ACC112 (cell line): ENCODE measurements around the gene CMA1.

Experiments
- H2AFZ ChIP-seq: fragments of 200-600 bp; sonication (generic); one replicate; pipeline ENCODE4 v1.6.0; 2017; ENCODE audit warnings: antibody characterized with exemption, low read length; ENCODE audit not compliant: unreplicated experiment
- H3K27ac ChIP-seq: fragments of 200-600 bp; sonication (generic); 2 replicates; pipeline ENCODE4 v1.5.1; 2014; ENCODE audit warnings: low read depth, mild to moderate bottlenecking, antibody characterized with exemption, low read length, moderate library complexity
- H3K27me3 ChIP-seq: fragments of 200-600 bp; sonication (generic); 2 replicates; pipeline ENCODE4 v1.6.1; 2014; ENCODE audit warnings: mild to moderate bottlenecking, antibody characterized with exemption, low read length, moderate library complexity, mixed read lengths; ENCODE audit not compliant: insufficient read depth
- H3K36me3 ChIP-seq: fragments of 200-600 bp; sonication (generic); 2 replicates; pipeline ENCODE4 v1.6.1; 2016; ENCODE audit warnings: mild to moderate bottlenecking, antibody characterized with exemption, low read length, moderate library complexity, mixed read lengths; ENCODE audit not compliant: insufficient read depth
- H3K4me1 ChIP-seq: fragments of 200-600 bp; sonication (generic); one replicate; pipeline ENCODE4 v1.6.1; 2016; ENCODE audit warnings: low read length, mixed read lengths; ENCODE audit not compliant: insufficient read depth, unreplicated experiment, control insufficient read depth
- H3K4me3 ChIP-seq: fragments of 200-600 bp; sonication (generic); 2 replicates; pipeline ENCODE4 v1.5.1; 2014; ENCODE audit warnings: mild to moderate bottlenecking, low read depth, low read length
- H3K79me2 ChIP-seq: fragments of 200-600 bp; sonication (generic); one replicate; pipeline ENCODE4 v1.6.0; 2016; ENCODE audit warnings: low read length; ENCODE audit not compliant: control insufficient read depth, unreplicated experiment, insufficient read depth

CMA1 gene

DNA sequence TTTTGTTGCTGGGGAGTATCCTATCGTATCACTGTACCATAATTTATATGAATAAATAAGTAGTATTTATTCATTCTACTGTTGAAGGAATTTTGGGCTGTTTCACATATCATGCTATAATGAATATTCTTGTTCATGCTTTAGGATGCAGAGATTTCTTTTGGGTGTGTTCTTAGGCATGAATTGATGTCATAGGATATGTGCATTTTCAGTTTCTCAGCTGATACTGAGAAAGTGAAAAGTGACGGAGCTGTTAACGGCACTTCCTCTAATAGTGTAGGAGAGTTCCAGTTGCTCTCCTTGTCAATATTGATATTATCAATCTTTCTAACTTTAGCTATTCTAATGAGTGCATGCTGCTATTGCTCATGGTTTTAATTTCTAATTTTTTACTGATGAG lies 42.3 kb downstream of the CMA1 start:
- Histone ChIP-seq H3K4me1 (no peaks in the 10 kb centered on the region), H3K27ac (no peak overlapping the region)

DNA sequence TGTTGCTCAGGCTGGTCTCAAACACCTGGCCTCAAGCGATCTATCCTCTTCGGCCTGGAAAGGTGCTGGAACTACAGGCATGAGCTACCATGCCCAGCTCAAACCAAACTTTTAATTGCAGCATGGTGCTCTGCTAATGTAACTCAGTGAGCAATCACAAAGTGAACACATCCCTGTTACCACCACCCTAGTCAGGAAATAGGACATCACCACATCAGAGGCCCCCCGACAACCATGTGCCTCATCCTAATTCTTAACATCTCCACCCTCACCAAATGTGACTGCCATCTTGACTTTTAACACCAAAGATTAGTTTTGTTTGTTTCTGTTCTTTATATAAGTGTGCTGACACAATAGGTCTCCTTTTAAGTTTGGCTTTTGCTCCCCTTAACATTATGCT lies 42.7 kb downstream of the CMA1 start:
- no peaks in the 10 kb centered on the region for H3K36me3 ChIP-seq
- H3K27me3 ChIP-seq = no peaks in the 10 kb centered on the region
- H3K27ac ChIP-seq = no peak overlapping the region
- no peaks in the 10 kb centered on the region for H3K79me2 ChIP-seq
- H3K4me1 ChIP-seq = no peaks in the 10 kb centered on the region
- no peak overlapping the region for H3K4me3 ChIP-seq
- H2AFZ ChIP-seq = no peak overlapping the region

More for the DNA sequence above, 42.3 kb downstream of the CMA1 start:
- H3K4me3 ChIP-seq = no peak overlapping the region
- H2AFZ ChIP-seq = no peak overlapping the region
- H3K36me3 ChIP-seq = no peaks in the 10 kb centered on the region
- no peaks in the 10 kb centered on the region for H3K27me3 ChIP-seq
- H3K79me2 ChIP-seq = no peaks in the 10 kb centered on the region

DNA sequence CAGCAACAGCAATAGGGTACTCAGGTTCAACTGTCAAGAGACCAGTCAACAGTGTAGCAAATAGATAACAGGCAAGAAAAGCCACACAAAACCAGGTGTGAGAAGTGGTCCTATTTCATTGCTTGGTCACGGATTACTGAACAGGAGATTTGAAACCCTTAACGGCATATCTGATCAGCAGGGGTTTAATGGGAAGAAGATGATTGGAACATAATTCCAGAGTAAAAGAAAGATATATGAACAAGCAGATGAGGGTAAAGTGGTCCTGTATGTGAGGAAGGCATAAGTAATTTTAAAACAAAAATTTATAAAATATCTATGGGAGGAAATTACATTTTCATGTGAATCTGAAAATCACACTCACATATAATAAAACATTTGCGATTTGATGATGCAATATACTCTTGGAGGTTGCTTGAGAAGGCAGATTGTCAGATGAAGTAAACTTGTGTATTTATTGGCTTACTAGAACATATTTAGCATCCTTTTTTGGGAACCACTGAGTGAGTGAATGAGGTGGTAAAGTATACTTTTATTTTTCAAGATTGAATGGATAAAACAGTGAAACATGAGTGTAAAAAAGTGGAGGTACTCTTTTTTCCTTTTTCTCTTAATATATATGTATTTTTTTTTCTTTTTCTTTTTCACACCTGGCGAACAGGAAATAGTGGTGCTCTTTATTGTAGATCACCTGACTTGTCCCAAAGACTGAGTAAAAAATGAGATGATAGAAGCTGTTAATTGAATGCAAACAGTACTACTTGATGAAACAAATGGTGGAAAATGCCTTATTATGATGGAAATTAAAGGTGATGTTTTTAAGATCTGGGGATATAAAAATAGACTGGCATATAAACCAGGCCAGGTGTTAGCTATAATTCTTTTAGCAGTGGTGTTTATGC lies 43.9 kb downstream of the CMA1 start:
- Histone ChIP-seq H3K27ac (no peak overlapping the region), H3K4me3 (no peak overlapping the region), H3K4me1 (no peaks in the 10 kb centered on the region), H2AFZ (no peak overlapping the region), H3K27me3 (no peaks in the 10 kb centered on the region), H3K36me3 (no peaks in the 10 kb centered on the region), H3K79me2 (no peaks in the 10 kb centered on the region)

DNA sequence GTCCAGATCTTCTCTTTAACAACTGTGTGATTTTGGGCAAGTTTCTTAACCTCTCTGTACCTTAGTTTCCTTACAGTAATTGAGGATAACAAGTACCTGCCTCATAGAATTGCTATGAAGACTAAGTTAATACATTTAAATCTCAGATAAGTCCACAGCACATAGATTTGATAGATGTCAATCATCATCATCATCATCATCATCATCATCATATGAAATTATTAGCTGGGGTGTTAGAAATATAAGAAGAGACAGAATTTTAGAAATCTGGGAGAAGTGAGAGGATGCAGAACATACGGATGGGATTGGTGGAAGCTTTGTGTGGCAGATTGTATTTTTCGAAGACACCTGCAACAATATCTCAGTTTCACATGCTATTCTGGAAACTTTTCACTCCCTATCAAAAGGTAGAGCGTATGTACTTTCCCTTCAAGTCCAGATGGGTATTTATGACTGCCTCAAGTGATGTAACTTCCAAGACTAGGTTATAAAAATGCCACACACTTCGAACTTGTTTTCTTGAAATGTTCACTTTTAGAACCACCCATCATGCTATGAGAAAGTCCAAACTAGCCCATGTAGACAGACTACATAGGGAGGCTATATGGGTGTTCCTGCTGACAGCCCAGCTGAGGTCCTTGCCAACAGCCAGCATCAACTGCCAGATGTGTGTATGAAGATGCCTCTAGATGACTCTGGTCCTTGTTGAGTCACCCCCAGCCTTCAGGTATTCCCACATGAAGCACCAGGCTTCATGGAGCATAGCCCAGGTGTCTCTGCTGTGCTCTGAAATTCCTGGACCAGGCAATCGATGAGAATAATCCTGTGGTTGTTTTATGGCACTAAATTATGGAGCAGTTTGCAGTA lies 44.8 kb downstream of the CMA1 start:
- no peaks in the 10 kb centered on the region for H3K36me3 ChIP-seq
- H3K4me3 ChIP-seq = no peak overlapping the region
- no peak overlapping the region for H3K27ac ChIP-seq
- no peak overlapping the region for H2AFZ ChIP-seq
- H3K27me3 ChIP-seq = no peaks in the 10 kb centered on the region
- H3K4me1 ChIP-seq = no peaks in the 10 kb centered on the region
- no peaks in the 10 kb centered on the region for H3K79me2 ChIP-seq

DNA sequence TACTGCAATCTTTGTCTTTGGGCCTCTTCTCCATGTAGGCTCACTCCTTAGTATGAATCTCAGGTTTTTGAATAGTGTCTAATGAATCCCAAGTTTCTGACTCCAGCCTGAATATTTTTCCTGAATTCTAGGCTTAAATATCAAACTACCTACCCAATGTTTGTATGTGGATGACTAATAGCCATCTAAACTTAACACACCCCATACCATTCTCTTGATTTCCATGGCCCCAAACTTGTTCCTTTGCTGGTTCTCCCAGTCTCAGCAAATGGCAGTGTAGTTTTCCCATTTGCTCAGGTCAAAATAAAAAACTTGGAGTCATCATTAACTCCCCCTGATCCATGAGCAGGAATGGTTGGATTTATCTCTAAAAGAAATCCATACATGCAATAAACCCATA lies 46.7 kb downstream of the CMA1 start:
- no peak overlapping the region for H2AFZ ChIP-seq
- H3K27me3 ChIP-seq = no peaks in the 10 kb centered on the region
- no peak overlapping the region for H3K27ac ChIP-seq
- no peaks in the 10 kb centered on the region for H3K36me3 ChIP-seq
- H3K4me1 ChIP-seq = no peaks in the 10 kb centered on the region
- H3K79me2 ChIP-seq = no peaks in the 10 kb centered on the region
- H3K4me3 ChIP-seq = no peak overlapping the region

DNA sequence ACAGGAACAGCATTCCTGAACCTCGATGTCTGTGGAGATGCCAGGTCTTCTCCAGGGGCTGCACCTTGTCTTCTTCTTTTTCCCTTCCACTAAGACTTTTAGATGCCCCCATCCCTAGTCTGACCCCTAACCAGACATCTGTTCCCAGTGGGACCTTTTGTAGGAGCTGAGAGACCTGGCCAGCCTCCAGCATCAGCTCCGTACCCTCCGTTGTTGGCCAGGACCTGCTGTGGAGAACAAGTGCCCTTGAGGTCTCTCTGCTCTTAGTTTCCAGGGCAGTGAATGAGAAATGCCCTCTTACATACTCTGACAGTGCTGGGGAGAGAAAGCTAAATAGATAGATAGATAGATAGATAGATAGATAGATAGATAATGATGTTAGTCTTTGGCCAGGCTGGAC lies 48.7 kb downstream of the CMA1 start:
- Histone ChIP-seq H3K4me1 (no peaks in the 10 kb centered on the region), H2AFZ (no peak overlapping the region), H3K4me3 (no peak overlapping the region), H3K79me2 (no peaks in the 10 kb centered on the region), H3K36me3 (no peaks in the 10 kb centered on the region), H3K27ac (no peak overlapping the region), H3K27me3 (no peaks in the 10 kb centered on the region)

DNA sequence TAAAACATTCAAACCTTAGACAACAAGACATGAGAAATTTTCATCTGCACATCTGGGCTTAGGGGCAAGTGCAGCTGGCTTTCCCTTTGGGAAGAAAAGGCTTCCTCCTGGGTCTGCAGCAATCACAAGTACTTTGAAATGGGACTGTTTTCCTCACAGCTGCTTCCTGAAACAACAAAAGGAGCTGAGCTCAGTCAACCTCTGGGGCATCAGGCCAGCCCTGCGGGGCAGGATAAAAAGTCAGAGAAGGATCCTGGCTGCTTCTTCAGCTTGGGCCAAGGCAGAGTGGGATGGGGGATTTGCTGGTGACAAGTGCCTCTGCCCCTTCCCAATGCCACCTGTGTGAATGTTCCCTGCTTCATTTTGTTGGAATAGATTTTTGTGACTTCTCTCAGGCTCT lies 49.3 kb downstream of the CMA1 start:
- no peaks in the 10 kb centered on the region for H3K4me1 ChIP-seq
- no peaks in the 10 kb centered on the region for H3K36me3 ChIP-seq
- H3K79me2 ChIP-seq = no peaks in the 10 kb centered on the region
- H2AFZ ChIP-seq = no peak overlapping the region
- H3K4me3 ChIP-seq = no peak overlapping the region
- no peaks in the 10 kb centered on the region for H3K27me3 ChIP-seq
- no peak overlapping the region for H3K27ac ChIP-seq

DNA sequence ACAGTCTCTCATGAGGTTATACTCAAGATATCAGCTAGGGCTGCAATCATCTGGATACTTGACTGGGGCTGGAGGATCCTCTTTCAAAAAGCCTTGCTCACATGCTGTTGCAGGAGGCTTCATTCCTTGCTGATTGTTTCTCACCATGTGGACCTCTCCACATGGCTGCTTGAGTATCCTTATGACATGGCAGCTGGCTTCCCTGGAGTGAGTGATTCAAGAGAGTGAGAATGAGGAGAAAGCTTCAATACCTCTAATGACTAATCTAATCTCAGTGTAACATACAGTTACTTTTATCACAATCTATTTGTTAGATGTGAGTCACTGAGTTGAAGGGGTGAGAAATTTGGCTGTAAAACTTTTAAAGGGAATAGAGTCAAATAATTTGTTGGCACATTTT lies 51.1 kb downstream of the CMA1 start:
- Histone ChIP-seq H3K27ac (no peak overlapping the region), H3K36me3 (no peaks in the 10 kb centered on the region), H3K27me3 (no peaks in the 10 kb centered on the region), H3K4me1 (no peaks in the 10 kb centered on the region), H3K4me3 (no peak overlapping the region), H2AFZ (no peak overlapping the region), H3K79me2 (no peaks in the 10 kb centered on the region)
